ENCODE results near the gene RAB17. TPM values are rescaled to one million over a fixed set of nuclear protein-coding genes. Genes with fewer than 3 reads are reported as not detected.

The RAB17 gene
- total and polyA plus RNA-seq, 2 of the 8 experiments (the other 6 are each of a cell fraction or from before 2014, with no cell fraction given), result 42.6 to 83.4 TPM

- H3K56ac ChIP-seq (replicated peaks; ENCODE audit: insufficient read length, low read depth, low read length), result no peak overlapping the region
- H3K18ac ChIP-seq (ENCODE audit: extremely low read depth, low read length), result no peak overlapping the region
- H3K4me3 ChIP-seq (ENCODE audit: extremely low read depth in 1 of 4, insufficient read depth in 2 of 4, low read depth in 3 of 4, low read length in 4 of 4), result no peak overlapping the region
- no peak overlapping the region for H2AK5ac ChIP-seq (ENCODE audit: low read depth, low read length)
- no peak overlapping the region for H2BK120ac ChIP-seq (replicated peaks; ENCODE audit: low read depth, low read length)
- H4K91ac ChIP-seq (replicated peaks; ENCODE audit: insufficient read length, low read length), result no peak overlapping the region
- no peak overlapping the region for H4K5ac ChIP-seq (ENCODE audit: insufficient read length, low read depth, low read length)
- no peak overlapping the region for H3K9ac ChIP-seq (replicated peaks in 1 of 4; ENCODE audit: extremely low read depth in 1 of 4, low read depth in 3 of 4, low read length in 3 of 4)
- H3K27ac ChIP-seq (ENCODE audit: low read depth, low read length), result no peak overlapping the region
- H4K20me1 ChIP-seq (replicated peaks in 1 of 2; ENCODE audit: control insufficient read depth in 1 of 2, insufficient read depth in 2 of 2, low read length in 2 of 2), result peaks cover 3% of the 10 kb centered on the region in 2 experiments
- DNase-seq (ENCODE audit: low read depth in 1 of 2, low spot score in 2 of 2), result no peak
- H3K23me2 ChIP-seq (ENCODE audit: low read depth, low read length), result no peaks in the 10 kb centered on the region
- H3K23ac ChIP-seq (ENCODE audit: insufficient read length), result no peak overlapping the region
- no peak overlapping the region for H3K4ac ChIP-seq (replicated peaks; ENCODE audit: insufficient read length, low read depth, low read length)
- peaks cover 0 to 2% (median 0%) of the 10 kb centered on the region in 4 experiments; a peak in 3 of 8 replicates for H3K36me3 ChIP-seq (ENCODE audit: control insufficient read depth in 2 of 4, insufficient read depth in 4 of 4, low read length in 3 of 4)
- no peaks in the 10 kb centered on the region for H3K27me3 ChIP-seq (replicated peaks in 1 of 4; ENCODE audit: control insufficient read depth in 3 of 4, extremely low read depth in 1 of 4, insufficient read depth in 3 of 4, low read length in 3 of 4)
- H3K79me1 ChIP-seq (ENCODE audit: low read depth, low read length), result peaks cover 3% of the 10 kb centered on the region
- no peaks in the 10 kb centered on the region; a peak in 2 of 4 replicates for H3K79me2 ChIP-seq (ENCODE audit: control insufficient read depth in 1 of 2, insufficient read depth in 2 of 2, low read length in 2 of 2)
- CTCF ChIA-PET (ENCODE audit: partially characterized antibody), result interaction anchor here (0.7 to 4.3 kb wide), 7 partner anchors 23 to 106 kb away, joined by 3 to 16 read pairs (median 4); no protein-coding TSS in a partner anchor
- H4K8ac ChIP-seq (ENCODE audit: extremely low read depth, insufficient read depth, low read length), result no peak overlapping the region
- no peaks in the 10 kb centered on the region for H3K4me1 ChIP-seq (replicated peaks in 1 of 4; ENCODE audit: control insufficient read depth in 3 of 4, insufficient read depth in 4 of 4, low read length in 3 of 4)
- no peak overlapping the region for H3K4me2 ChIP-seq (ENCODE audit: insufficient read depth in 1 of 2, low read depth in 2 of 2, low read length in 2 of 2)
- no peak overlapping the region for H2BK20ac ChIP-seq (ENCODE audit: low read length)
- H3K14ac ChIP-seq (ENCODE audit: insufficient read length), result no peak overlapping the region
- no peak overlapping the region for H2BK5ac ChIP-seq (ENCODE audit: low read depth, low read length)
- H2BK15ac ChIP-seq (ENCODE audit: low read length), result no peak overlapping the region
- POLR2A ChIA-PET (ENCODE audit: partially characterized antibody), result interaction anchor here (0.9 to 1.3 kb wide), 3 partner anchors 10 to 12 kb away, joined by 3 to 4 read pairs (median 3); partner anchors contain the start of gene LRRFIP1
- 92% methylated on average over 11 of the region's 11 CpGs; no CpG with 5 or more reads in 1 of the 2 experiments for WGBS, 2 experiments (ENCODE audit: extremely low coverage in 1 of 2, insufficient coverage in 1 of 2, insufficient read length in 1 of 2, insufficient replicate concordance in 2 of 2, low coverage in 1 of 2, low lambda C conversion rate in 2 of 2, missing lambda C conversion rate in 1 of 2)
- no peak overlapping the region for H2BK12ac ChIP-seq (ENCODE audit: low read depth, low read length)
- peaks cover 2 to 7% of the 10 kb centered on the region in 2 experiments; a peak in 3 of 4 replicates for H3K9me3 ChIP-seq (ENCODE audit: insufficient read depth in 2 of 2, low read depth in 1 of 2, low read length in 1 of 2)
- H2AFZ ChIP-seq (ENCODE audit: low read length), result no peak overlapping the region
- no peak for FAIRE-seq
- no peak for TF ChIP-seq CTBP2 (IDR thresholded peaks at IDR 0.05; ENCODE audit: borderline replicate concordance, insufficient read depth, insufficient read length, low read length)
- no peak for TF ChIP-seq TEAD4 (IDR thresholded peaks at IDR 0.05; ENCODE audit: low read depth, low read length)
- TF ChIP-seq EZH2 (IDR thresholded peaks at IDR 0.05; ENCODE audit: low read depth, low read length, severe bottlenecking), result no peak
- TF ChIP-seq CTCF (IDR thresholded peaks at IDR 0.05; ENCODE audit: control extremely low read depth in 1 of 3, insufficient read depth in 1 of 3, low read depth in 1 of 3, low read length in 3 of 3), result no peak
- no peak for TF ChIP-seq POU5F1 (IDR thresholded peaks at IDR 0.05; ENCODE audit: low read depth, low read length)
- TF ChIP-seq HDAC2 (IDR thresholded peaks at IDR 0.05; ENCODE audit: borderline replicate concordance in 1 of 2, low read depth in 2 of 2, low read length in 2 of 2), result no peak
- TF ChIP-seq GABPA (IDR thresholded peaks at IDR 0.05; ENCODE audit: borderline replicate concordance, insufficient read depth, low read length), result no peak
- TF ChIP-seq BACH1 (IDR thresholded peaks at IDR 0.05; ENCODE audit: low read length), result no peak
- TF ChIP-seq SRF (IDR thresholded peaks at IDR 0.05; ENCODE audit: low read depth, low read length), result no peak
Measured at GRCh38 chr2:237639052-237639835, 48.7 kb upstream of the RAB17 start.

Data from H1 (cell line).